ENCODE data around the gene RERE.
"Not testable (repeated sequence)": the region's sequence is repeated elsewhere in the genome, so short reads cannot be mapped to it uniquely, and the experiment has no call there.

Gene RERE

DNA sequence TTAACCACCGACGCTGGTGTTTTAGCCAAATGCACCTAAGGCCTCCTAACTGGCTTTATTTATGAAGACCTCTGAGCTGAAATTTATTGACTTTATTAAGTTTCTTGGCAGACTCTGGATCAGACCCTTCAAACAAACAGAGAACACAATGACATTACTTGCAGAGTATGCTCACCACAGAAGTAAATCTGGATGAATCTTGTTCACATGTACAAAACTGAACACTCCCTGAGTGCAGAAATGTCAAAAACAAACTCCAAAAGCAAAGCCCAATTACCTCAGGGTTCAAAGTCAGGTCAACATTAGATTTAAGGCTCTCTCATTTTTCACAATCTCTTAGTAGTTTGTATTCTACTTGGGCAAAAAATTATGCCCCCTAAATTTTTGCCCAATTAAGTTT is 280.9 kb downstream of the RERE start:
- DNase-seq = peak; percentile 39

DNA sequence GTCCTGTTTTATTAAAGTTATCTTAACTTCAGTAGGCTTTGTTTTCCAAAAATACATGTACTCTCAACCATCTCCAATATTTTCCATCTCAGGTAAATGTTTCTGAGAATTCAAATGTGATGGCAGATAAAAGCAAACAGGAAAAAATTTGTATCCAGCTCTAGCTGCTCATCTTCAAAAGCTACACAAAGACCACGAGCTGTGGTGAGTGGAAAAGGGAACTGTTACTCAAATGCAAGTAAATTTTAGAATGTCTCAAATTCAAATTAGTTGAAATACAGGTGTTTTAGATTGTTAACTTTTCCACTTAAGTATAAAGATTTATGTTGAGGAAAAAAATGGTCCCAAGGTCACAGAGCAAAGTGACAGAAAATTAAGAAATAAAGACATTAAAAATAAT is 283.5 kb downstream of the RERE start:
- DNase-seq = no peak

DNA sequence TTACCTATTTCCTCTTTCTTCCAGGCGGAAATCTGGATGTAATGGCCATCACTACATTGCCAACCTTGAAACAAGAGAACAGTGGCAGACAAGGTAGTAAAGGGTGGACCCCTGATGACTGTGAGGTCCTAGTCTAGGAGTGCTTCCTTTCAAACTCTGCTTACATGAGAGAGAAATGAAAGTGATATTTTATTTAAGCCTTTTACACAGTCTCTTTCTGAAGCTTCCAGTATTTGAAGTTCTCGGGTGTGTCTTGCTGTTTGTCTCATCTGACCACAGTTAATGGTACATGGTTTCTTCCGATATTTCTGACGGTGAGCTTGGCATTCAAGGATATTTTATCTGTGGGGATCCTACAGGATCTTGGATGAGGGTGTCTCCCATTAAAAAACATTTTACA is 284.3 kb downstream of the RERE start:
- no peak for DNase-seq

DNA sequence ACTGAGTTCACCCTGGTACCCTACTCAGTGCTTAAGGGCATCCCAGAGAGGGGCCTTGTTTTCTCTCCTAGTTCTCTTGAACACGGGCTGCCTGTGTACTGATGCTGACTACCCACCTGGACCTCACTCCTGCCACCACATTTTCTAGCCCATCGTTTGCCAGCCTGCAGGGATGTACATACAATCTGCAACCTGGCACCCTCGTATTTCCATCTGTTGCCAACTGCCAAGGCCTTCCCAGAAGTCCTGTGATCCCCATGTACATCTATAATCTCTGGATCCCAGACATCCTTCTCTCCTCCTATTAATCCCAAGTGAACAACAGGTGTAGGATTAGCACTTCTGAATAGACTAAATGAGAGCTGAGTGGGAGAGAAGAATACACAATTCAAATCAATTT is 287.5 kb downstream of the RERE start:
- no peak for DNase-seq

DNA sequence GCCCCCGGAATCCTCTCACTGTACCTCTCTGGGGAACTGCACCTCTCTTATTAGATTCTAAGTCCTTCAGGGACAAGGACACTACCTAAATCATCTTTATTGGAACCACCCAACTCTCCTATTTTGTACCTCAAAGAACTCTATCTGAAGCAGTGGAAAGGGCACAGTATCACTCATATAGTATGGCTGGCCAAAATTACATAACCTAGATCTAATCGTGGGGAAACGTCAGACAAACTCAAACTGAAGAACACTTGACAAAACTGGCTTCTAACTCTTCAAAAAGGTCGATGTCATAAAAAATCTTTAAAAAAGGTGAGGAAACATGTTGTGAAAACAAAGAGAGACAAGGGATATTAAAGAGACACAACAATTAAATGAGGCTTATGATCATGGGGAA is 289.5 kb downstream of the RERE start:
- DNase-seq = no peak

DNA sequence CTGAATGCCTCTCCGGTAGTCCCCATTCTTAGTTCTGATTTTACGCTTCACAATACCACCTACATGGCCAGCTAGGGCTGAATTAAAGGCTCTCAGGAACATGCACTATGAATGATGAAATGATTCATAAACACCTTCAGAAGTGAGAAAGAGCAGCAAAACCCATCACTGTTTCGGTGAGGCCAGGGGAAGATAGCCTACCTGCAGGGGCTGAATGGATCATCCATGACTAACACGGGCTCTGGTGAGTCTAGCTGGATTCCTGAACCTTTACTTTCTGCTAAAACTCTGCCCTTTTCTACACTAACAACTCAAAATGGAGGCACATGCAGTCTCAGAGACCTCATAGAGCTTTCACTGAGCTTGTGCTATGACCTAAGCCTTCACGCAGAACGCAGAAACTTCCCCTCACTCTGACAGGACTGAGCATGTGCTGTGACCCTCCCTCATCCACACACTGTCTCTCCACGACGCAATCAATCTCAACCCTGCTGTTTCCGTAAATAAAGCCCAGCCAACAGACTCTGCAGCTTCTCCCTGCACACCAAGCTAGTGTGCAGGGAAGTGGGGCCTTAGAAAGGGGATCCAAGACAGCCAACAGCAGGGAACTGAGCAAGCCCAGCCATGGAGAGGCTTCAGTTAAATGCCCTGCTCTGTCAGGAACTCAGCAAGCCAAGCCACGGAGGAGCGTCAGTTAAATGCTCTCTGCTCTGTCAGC is 291.7 kb downstream of the RERE start:
- DNase-seq = peak; percentile 98

DNA sequence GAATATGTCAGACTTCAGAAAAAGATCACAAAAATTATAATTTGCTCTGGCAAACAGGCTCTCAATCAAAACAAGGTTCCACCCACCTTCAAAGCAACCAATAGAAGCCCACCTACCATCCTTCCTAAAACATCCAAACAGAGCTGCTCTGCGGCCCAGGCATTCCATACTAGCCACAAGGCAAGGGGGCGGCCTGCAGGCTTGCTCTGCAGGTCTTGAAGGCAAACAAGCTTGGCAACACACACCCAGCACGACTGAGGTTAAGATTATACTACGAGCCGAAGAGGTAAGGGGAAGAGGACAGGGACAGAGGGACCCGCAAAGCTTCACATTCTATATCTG is 292.3 kb downstream of the RERE start:
- peak; percentile 70 for DNase-seq

DNA sequence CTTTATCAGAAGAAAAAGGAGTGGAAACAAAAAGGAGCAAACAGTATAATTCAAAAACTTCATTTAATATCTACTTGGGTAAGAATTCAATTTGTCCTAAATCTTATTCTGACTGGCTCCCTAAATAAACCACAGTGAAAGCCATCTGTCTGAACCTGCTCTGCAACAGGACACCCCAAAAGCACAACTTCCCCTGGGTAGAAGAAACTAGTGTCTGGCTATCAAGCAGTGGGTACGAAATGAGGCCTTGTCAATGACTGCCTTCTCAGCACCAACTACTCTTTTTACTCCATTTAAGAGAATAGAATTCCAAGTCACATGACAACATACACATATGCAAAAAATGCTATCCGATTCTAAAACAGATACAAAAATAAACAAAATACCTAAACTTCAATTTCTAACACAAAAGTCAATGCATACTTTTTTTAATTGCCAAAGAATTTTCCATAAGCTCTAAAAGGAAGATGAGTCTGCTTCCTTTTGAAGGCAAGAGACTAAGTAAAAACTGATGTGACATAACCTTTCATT is 292.7 kb downstream of the RERE start:
- peak; percentile 30 for DNase-seq

DNA sequence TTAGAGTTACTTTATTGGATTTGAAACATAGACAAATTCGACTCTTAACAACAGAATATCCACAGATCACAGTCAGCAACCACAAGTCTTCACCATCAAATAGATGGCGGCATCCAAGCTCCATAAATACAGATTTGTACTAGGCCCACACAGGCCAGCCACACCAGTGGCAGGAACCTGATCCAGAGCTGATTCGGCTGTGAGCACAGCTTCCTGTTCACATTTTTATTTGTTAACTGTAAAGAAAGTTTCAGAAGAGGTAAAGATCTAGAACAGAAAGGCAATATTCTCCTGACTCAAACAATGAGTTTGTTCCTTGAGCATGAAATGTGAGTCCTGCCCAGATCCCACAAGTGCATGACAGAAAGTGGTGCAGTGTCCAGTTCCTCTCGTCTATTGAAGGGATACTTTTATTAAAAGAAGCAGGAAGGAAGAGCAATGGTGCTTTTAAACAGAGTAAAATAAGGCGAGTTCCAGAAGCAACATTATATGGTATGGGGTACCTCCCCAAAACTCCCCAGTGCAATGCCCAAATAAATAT is 293.7 kb downstream of the RERE start:
- no peak for DNase-seq

DNA sequence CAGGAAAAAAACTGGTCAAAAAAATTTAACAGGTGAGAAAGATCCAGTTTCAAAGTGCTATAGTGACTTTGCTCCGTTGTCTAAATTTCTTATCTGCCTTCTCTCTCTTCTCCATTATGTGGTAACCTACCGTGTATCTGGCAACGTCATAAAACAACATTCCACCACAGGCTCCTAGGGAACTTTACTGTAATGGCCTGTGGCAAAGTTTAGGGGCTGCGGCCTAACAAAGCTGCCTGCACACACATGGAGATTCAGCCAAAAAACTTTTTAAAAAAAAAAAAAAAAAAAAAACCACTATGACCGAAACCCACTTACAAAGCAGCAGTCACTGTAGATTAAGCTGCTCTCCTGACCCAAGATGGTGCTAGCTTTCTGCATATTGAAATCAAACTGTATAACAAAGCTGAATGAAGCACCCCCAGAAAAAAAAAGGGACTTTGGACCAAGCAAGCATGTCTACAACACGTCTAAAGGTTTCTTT is 296.9 kb downstream of the RERE start:
- DNase-seq = no peak

DNA sequence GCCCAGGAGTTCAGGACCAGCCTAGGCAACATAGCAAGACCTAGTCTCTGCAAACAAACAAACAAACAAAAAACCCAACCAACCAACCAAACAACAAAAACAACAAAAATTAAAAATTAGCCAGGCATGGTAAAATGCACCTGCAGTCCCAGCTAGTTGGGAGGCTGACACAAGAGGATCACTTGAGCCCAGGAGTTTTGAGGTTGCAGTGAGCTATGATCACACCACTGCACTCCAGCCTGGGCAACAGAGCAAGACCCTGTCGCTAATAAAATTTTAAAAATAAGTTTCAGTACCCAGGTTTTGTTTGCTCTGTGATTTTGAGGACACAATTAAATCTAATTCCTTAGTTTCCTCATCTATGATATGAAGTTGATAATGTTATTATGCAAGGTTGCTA is 298.3 kb downstream of the RERE start:
- DNase-seq = no peak

DNA sequence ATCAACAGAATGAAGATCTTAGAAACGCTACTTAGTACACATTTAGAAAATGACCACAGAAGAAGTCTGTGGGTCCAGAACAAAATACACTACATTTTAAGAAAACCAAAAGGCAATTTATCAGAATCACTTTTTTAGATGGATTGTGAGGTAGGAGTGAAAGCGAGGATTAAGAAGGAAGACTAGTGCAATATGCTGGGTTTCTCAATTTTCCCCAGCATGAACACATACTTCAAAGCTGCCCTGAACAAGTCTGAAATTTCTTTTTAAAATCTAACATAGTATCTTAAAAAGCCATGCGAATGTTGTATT is 299.0 kb downstream of the RERE start:
- no peak for DNase-seq

DNA sequence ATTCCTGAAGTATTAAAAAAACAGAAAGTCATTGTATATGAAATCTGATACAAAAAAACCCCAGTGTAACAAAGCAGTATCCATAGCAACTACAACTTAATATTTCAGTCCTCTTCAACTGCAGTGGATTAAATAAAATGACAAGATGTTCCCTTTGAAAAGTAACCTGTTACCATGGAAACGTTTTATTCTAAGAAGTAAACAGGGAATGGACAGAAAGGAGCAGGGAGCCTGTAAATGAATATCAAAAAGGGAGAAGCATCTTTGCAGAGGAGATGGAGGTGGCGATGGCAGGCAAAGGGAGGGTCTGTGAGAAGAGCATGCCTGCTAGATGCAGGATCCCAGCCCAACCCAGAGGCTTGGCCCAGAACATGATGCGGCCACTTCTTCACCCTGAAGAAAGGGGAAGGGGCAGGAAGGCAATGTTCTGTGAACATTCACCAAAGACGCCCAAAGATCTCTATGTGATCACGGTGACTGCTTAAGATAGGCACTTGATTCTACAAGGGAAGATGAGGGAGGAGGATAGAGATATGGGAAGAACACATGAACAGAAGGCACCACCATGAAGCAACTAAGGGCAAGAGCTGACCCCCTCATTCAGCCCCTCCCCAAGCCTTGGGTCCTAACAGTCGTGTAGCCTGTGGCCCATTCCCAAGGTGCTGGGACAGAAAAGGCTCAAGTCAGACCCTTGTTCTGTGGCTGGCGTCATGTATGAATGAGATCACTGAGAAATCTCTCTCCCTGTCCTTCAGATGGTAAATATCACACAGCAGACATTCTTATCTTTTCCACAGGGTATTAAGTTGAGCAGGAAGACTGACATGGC is 299.6 kb downstream of the RERE start:
- peak; percentile 58 for DNase-seq

DNA sequence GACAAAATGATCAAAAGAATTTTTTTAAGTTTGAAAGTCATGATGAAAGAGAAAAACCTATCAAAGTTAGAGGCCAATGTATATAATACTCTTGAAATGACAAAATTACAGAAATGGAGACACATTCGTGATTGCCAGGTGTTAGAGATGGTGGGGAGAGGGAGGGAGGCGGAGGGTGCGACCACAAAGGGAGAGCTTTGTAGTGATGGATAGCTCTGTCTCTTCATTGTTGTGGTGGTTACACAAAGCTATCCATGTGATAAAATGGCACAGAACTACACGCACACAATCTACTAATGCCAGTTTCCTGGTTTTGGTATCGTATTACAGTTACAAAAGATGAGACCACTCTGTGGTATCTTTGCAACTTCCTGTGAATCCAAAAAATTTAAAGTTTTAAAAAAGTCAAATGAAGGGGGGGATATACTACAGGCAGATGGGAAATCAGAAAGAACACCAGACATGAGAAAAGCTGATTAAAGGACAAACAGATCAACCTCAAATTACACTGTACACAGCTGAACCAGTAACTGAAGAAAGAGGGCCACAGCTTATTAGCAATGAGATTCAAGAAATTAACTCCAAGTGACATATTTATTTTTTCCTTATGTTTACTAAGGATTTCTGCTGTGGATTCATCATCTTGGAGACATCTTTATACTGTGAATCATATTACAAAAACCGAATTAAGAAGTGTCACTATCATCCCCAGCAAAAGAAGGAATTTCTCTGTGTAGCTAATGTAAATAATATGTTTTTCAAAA is 300.5 kb downstream of the RERE start:
- peak; percentile 27 for DNase-seq

DNA sequence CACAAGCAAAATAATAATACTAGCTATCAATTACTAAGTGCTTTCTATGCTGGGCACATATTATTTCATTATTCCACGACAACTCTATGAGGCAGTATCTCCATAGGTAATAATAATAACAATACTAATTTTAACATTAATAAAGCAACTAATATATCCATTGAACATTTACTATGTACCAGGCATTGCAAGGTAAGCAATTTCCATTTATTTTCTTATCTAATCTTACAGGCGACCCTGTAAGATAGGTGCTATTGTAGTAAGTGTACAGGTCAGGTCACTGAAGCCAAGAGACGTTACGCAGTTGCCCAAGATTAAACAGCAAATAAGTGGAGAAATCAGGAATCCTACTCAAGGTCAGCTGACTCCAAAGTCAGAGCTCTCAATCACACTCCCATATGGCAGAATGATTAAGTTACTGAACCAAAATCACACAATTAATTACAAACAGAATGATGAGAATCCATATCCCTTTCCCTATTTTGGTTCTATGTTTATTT is 301.1 kb downstream of the RERE start:
- DNase-seq = no peak

DNA sequence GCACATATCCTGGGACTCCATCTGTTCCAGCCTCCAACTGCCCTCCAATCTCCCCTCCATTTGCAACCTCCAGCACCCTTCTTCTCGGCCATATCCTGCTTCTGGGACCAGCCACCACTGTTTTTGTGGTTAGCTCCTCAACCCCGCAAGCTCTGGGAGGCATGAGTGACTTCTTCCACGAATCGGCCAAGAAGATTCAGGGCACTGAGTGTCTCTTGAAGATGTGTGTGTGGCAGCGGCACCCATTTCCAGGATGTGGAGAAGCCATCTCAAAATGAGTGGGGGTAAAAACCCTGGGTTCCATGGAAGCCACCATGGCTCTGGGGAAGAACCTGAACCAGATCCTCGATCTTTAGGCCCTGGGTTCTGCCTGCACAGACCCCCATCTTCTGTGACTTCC is 304.9 kb downstream of the RERE start:
- DNase-seq = no peak

DNA sequence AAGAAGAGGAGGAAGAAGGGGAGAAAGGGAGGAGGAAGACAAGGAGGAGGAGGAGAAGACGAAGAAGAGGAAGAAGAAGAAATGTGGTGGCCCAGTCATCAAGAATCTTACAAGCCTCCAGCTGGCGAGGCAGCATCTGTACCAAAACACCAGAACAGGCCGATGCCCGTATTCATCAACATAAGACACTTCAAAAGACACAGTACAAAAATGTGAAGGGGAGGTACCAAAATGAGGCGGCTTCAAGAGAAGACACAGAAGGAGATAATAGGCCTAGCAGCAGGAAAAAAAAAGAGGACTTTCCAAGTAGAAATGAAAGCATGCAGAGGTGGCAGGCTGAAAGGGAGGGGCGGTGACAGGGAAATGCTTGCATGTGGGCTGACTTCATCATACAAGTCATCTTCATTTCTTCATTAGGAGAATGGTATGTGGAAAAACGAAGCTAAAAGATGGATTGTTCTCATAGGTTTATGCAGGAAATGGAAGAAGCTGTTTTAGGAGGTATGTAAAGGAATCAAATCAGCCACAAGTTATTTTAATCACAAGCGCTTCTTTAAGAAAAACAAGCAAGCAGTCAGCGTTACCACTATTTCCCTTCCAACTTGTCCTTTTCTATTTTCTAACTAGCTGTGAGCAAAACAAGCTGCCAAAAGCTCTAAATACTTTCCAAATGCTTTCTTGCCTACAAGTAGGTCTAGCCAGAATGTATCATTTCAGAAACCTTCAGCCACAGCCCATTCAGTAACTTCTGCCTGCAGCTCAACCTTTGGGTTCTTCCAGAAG is 307.2 kb downstream of the RERE start:
- peak; percentile 37 for DNase-seq

DNA sequence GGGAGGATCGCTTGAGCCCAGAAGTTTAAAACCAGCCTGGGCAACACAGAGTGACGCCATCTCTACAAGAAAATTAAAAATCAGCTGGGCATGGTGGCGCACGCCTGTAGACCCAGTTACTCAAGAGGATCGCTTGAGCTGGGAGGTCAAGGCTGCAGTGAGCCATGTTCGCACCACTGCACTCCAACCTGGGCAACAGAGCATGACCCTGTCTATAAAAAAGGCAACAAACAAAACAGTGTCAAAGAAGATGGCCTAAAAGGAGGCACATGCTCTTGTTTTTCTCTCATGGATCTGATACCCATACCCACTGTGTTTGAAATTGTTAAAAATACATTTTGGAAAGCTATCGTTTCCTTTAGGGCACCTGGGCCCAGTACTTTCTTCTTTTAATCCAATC is 307.9 kb downstream of the RERE start:
- DNase-seq = no peak

DNA sequence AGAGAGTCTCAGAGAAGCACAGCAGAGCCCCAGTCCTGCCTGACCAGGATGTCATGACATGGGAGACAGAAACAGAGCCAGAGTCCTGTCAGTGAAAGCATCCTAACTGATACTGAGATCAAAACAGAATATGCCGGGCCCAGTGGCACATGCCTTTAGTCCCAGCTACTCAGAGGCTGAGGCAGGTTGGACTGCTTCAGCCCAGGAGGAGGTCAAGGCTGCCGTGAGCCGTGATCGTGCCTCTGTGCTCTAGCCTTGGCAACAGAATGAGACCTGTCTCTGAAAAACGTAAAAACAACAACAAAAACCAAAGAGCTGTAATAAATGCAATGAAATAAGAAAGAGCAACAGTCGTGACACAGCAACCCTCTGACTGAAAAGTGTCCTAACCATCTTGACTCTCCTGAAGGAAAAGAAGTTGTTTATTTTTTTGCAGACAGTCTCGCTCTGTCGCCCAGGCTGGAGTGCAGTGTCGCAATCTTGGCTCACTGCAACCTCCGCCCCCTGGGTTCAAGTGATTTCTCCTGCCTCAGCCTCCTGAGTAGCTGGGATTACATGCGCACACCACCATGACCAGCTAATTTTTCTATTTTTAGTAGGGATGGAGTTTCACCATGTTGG is 310.3 kb downstream of the RERE start:
- DNase-seq = no peak

DNA sequence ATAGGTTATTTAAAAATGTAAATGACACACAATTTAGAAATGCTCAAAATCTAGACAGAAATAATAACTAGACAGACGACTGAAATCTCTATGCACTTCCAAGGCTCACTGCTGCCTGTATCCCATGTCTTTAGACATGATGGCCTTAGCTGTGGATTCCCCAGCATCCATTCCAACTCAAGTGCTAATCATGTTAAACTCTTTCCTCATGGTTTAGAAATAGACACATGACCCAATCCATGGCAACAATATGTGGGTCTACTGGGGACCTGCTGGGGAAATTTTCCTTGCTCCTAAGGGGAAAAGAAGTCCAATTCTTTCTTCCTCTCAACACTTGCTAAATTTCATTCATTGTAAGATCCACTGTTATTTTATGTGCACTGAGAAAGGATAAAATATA is 311.0 kb downstream of the RERE start:
- no peak for DNase-seq

DNA sequence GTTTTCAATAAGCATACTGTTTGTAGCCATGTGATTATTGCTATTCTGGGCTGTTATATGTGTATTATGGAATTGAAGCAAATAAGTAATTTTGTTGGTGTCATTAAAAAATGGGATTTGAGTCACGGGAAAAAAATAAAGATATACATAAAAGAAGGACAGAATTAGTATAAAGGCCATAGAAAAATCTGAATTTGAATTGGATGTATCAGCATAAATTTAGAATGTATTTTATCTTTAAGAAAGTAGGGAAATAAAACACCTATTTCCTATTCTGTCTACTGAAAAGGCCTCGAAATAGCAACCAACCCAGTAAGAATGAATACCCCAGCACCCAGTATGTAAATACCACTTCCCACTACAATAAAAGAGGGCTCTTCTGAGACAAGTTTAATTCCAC is 313.6 kb downstream of the RERE start:
- DNase-seq = no peak

DNA sequence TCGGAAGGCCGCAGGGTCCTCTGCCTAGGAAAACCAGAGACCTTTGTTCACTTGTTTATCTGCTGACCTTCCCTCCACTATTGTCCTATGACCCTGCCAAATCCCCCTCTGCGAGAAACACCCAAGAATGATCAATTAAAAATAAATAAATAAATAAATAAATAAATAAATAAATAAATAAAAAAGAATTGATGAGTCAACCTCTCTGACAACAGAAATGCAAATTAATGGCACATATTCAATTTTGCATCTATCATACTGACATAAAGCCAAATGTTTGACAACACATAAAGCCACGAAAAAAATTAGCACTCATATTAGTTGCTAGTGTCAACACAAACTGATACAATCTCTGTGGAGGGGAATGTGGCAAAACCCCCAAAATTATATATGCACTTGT is 314.5 kb downstream of the RERE start:
- DNase-seq = not testable (repeated sequence)

Measured in eye (tissue), 1 donor.